ENCODE results near the gene SLC23A3.
"Not testable (repeated sequence)": the region's sequence is repeated elsewhere in the genome, so short reads cannot be mapped to it uniquely, and the experiment has no call there.

SLC23A3 gene

GRCh38 chr2:219205981-219206327 lies 36.1 kb upstream of the SLC23A3 start:
- Histone ChIP-seq H4K20me1 (ENCODE audit: low read depth, low read length) (no peaks in the 10 kb centered on the region), H3K9ac (ENCODE audit: low read length) (peak overlapping the region; percentile 68), H3K27me3 (ENCODE audit: low read length) (no peaks in the 10 kb centered on the region), H3F3A (ENCODE audit: insufficient read depth) (no peaks in the 10 kb centered on the region), H3K4me2 (ENCODE audit: low read depth, low read length, poor library complexity, severe bottlenecking) (peak overlapping the region; percentile 79), H3K4me3 (ENCODE audit: insufficient read depth, low read length, poor library complexity, severe bottlenecking) (peak overlapping the region; percentile 60), H3K36me3 (ENCODE audit: low read length) (no peaks in the 10 kb centered on the region), H3K79me2 (ENCODE audit: insufficient read depth, low read length) (no peaks in the 10 kb centered on the region), H3K9me2 (replicated peaks; ENCODE audit: insufficient read depth, low read length) (no peaks in the 10 kb centered on the region), H2AFZ (ENCODE audit: low read depth, low read length, severe bottlenecking) (peak overlapping the region; percentile 82), H3K27ac (ENCODE audit: low read depth, low read length) (peak overlapping the region; percentile 48), H3K9me3 (ENCODE audit: insufficient read depth, low read length) (no peaks in the 10 kb centered on the region)
- TF ChIP-seq EZH2phosphoT487 (conservative IDR thresholded peaks at IDR 0.05; ENCODE audit: low read length), result no peak
- TF ChIP-seq CTCF (IDR thresholded peaks at IDR 0.05; ENCODE audit: insufficient read depth, low read length, poor library complexity, severe bottlenecking), result no peak

GRCh38 chr2:219205165-219205538 lies 35.3 kb upstream of the SLC23A3 start:
- no peak overlapping the region for H3K4me2 ChIP-seq (ENCODE audit: low read depth, low read length, poor library complexity, severe bottlenecking)
- no peaks in the 10 kb centered on the region for H3K9me3 ChIP-seq (ENCODE audit: insufficient read depth, low read length)
- no peak overlapping the region for H3K4me3 ChIP-seq (ENCODE audit: insufficient read depth, low read length, poor library complexity, severe bottlenecking)
- H3F3A ChIP-seq (ENCODE audit: insufficient read depth), result no peaks in the 10 kb centered on the region
- no peak overlapping the region for H2AFZ ChIP-seq (ENCODE audit: low read depth, low read length, severe bottlenecking)
- no peak overlapping the region for H3K27ac ChIP-seq (ENCODE audit: low read depth, low read length)
- H4K20me1 ChIP-seq (ENCODE audit: low read depth, low read length), result no peaks in the 10 kb centered on the region
- no peaks in the 10 kb centered on the region for H3K27me3 ChIP-seq (ENCODE audit: low read length)
- no peaks in the 10 kb centered on the region for H3K36me3 ChIP-seq (ENCODE audit: low read length)
- TF ChIP-seq CTCF (IDR thresholded peaks at IDR 0.05; ENCODE audit: insufficient read depth, low read length, poor library complexity, severe bottlenecking) (no peak), EZH2phosphoT487 (conservative IDR thresholded peaks at IDR 0.05; ENCODE audit: low read length) (no peak)
- no peak overlapping the region for H3K9ac ChIP-seq (ENCODE audit: low read length)
- H3K79me2 ChIP-seq (ENCODE audit: insufficient read depth, low read length), result no peaks in the 10 kb centered on the region
- H3K9me2 ChIP-seq (replicated peaks; ENCODE audit: insufficient read depth, low read length), result no peaks in the 10 kb centered on the region

- Histone ChIP-seq H3K79me2 (ENCODE audit: insufficient read depth, low read length) (no peaks in the 10 kb centered on the region), H3K4me2 (ENCODE audit: low read depth, low read length, poor library complexity, severe bottlenecking) (no peak overlapping the region), H3K9ac (ENCODE audit: low read length) (no peak overlapping the region), H2AFZ (ENCODE audit: low read depth, low read length, severe bottlenecking) (no peak overlapping the region), H3K9me2 (replicated peaks; ENCODE audit: insufficient read depth, low read length) (no peaks in the 10 kb centered on the region), H3K27ac (ENCODE audit: low read depth, low read length) (no peak overlapping the region), H3K27me3 (ENCODE audit: low read length) (no peaks in the 10 kb centered on the region), H3K36me3 (ENCODE audit: low read length) (no peaks in the 10 kb centered on the region), H4K20me1 (ENCODE audit: low read depth, low read length) (no peaks in the 10 kb centered on the region), H3K9me3 (ENCODE audit: insufficient read depth, low read length) (no peaks in the 10 kb centered on the region), H3K4me3 (ENCODE audit: insufficient read depth, low read length, poor library complexity, severe bottlenecking) (no peak overlapping the region), H3F3A (ENCODE audit: insufficient read depth) (no peaks in the 10 kb centered on the region)
- no peak for TF ChIP-seq CTCF (IDR thresholded peaks at IDR 0.05; ENCODE audit: insufficient read depth, low read length, poor library complexity, severe bottlenecking)
- TF ChIP-seq EZH2phosphoT487 (conservative IDR thresholded peaks at IDR 0.05; ENCODE audit: low read length), result no peak
Observed at GRCh38 chr2:219204425-219205164, 34.8 kb upstream of the SLC23A3 start.

DNA sequence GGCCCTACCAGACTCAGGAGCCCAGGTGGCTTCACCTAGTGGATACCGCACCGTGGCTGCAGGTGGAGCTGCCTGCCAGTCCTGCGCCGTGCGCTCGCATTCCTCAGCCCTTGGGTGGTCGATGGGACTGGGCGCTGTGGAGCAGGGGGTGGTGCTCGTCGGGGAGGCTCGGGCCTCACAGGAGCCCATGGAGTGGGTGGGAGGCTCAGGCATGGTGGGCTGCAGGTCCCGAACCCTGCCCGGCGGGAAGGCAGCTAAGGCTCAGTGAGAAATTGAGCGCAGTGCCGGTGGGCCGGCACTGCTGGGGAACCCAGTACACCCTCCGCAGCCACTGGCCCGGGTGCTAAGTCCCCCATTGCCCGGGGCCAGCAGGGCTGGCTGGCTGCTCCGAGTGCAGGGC lies 31.5 kb upstream of the SLC23A3 start:
- not testable (repeated sequence) for H3K4me2 ChIP-seq (ENCODE audit: low read depth, low read length, poor library complexity, severe bottlenecking); H3F3A ChIP-seq (ENCODE audit: insufficient read depth); H3K27me3 ChIP-seq (ENCODE audit: low read length)

DNA sequence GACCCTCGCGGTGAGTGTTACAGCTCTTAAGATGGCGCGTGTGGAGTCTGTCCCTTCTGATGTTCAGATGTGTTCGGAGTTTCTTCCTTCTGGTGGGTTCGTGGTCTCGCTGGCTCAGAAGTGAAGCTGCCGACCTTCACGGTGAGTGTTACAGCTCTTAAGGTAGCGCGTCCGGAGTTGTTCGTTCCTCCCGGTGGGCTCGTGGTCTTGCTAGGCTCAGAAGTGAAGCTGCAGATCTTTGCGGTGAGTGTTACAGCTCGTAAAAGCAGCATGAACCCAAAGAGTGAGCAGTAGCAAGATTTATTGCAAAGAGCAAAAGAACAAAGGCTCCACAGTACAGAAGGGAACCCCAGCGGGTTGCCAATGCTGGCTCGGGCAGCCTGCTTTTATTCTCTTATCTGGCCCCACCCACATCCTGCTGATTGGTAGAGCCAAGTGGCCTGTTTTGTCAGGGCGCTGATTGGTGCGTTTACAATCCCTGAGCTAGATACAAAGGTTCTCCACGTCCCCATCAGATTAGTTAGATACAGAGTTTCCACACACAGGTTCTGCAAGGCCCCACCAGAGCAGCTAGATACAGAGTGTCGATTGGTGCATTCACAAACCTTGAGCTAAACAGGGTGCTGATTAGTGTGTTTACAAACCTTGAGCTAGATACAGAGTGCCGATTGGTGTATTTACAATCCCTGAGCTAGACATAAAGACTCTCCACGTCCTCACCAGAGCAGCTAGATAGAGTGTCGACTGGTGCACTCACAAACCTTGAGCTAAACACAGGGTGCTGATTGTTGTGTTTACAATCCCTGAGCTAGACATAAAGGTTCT lies 30.9 kb upstream of the SLC23A3 start:
- not testable (repeated sequence) for H3K9me3 ChIP-seq (ENCODE audit: insufficient read depth, low read length); H3K4me3 ChIP-seq (ENCODE audit: insufficient read depth, low read length, poor library complexity, severe bottlenecking); H3K36me3 ChIP-seq (ENCODE audit: low read length); H3K79me2 ChIP-seq (ENCODE audit: insufficient read depth, low read length); H2AFZ ChIP-seq (ENCODE audit: low read depth, low read length, severe bottlenecking); H3K27ac ChIP-seq (ENCODE audit: low read depth, low read length); H3K4me2 ChIP-seq (ENCODE audit: low read depth, low read length, poor library complexity, severe bottlenecking); H3K9ac ChIP-seq (ENCODE audit: low read length); H3K27me3 ChIP-seq (ENCODE audit: low read length); H4K20me1 ChIP-seq (ENCODE audit: low read depth, low read length); H3F3A ChIP-seq (ENCODE audit: insufficient read depth); H3K9me2 ChIP-seq (replicated peaks; ENCODE audit: insufficient read depth, low read length)

More for the DNA sequence above, 31.5 kb upstream of the SLC23A3 start:
- H2AFZ ChIP-seq (ENCODE audit: low read depth, low read length, severe bottlenecking); H3K4me3 ChIP-seq (ENCODE audit: insufficient read depth, low read length, poor library complexity, severe bottlenecking); H3K27ac ChIP-seq (ENCODE audit: low read depth, low read length); H3K9me3 ChIP-seq (ENCODE audit: insufficient read depth, low read length); H3K9ac ChIP-seq (ENCODE audit: low read length); H4K20me1 ChIP-seq (ENCODE audit: low read depth, low read length); H3K79me2 ChIP-seq (ENCODE audit: insufficient read depth, low read length); H3K9me2 ChIP-seq (replicated peaks; ENCODE audit: insufficient read depth, low read length); H3K36me3 ChIP-seq (ENCODE audit: low read length): not testable (repeated sequence)

All from SU-DHL-6 (cell line).